Measurements from ENCODE around the gene FOXN3. TPM values are rescaled to one million over a fixed set of nuclear protein-coding genes. Genes with fewer than 3 reads are reported as not detected.

Gene FOXN3
- polyA plus RNA-seq, 3 donors: 38.7 to 57.4 (median 42.0) TPM

- H3K79me2 ChIP-seq (ENCODE audit: insufficient read depth, low read length): peaks cover 77% of the 10 kb centered on the region
- no peak overlapping the region for H3K4me3 ChIP-seq (replicated peaks in 1 of 3; ENCODE audit: low read depth in 2 of 3, low read length in 3 of 3)
- Mint-ChIP-seq H3K4me1 (peaks cover 12% of the 10 kb centered on the region), H3K27ac (peak overlapping the region in 1 of 7 donors; percentile 16), H3K4me3 (no peak overlapping the region), H3K36me3 (peaks cover 29 to 46% of the 10 kb centered on the region in 2 donors), H3K27me3 (ENCODE audit: low read depth in 3 of 3) (no peaks in the 10 kb centered on the region), H3K9me3 (peaks cover 0 to 3% (median 0%) of the 10 kb centered on the region in 7 donors)
- peaks cover 8 to 51% of the 10 kb centered on the region in 2 donors for H3K36me3 ChIP-seq (replicated peaks in 1 of 2; ENCODE audit: control insufficient read depth in 1 of 2, insufficient read depth in 2 of 2, low read length in 2 of 2)
- no peak overlapping the region for H3K4me2 ChIP-seq (replicated peaks; ENCODE audit: extremely low read depth, low read length, poor library complexity, severe bottlenecking)
- H3K9me3 ChIP-seq (replicated peaks in 1 of 2; ENCODE audit: control insufficient read depth in 1 of 2, insufficient read depth in 1 of 2, low read length in 2 of 2): no peaks in the 10 kb centered on the region
- intact Hi-C loops (cut with micrococcal nuclease): no loop called here
- TF ChIP-seq CTCF (IDR thresholded peaks at IDR 0.05): no peak
- no peak overlapping the region for H3K9ac ChIP-seq (ENCODE audit: insufficient read depth, low read length, poor library complexity, severe bottlenecking)
- H4K20me1 ChIP-seq (ENCODE audit: insufficient read depth, low read length): peaks cover 89% of the 10 kb centered on the region
- no peaks in the 10 kb centered on the region for H3K4me1 ChIP-seq (ENCODE audit: control insufficient read depth in 1 of 2, insufficient read depth in 2 of 2, low read length in 2 of 2)
- no peak for DNase-seq
- no peaks in the 10 kb centered on the region for H3K27me3 ChIP-seq (ENCODE audit: control insufficient read depth in 2 of 2, insufficient read depth in 2 of 2, low read length in 2 of 2)
- peak overlapping the region in 1 of 2 donors; percentile 37 for H3K27ac ChIP-seq (ENCODE audit: low read depth in 1 of 2, low read length in 2 of 2)
- H2AFZ ChIP-seq (ENCODE audit: insufficient read depth, low read depth, low read length, poor library complexity, severe bottlenecking): no peak overlapping the region
- WGBS (ENCODE audit: insufficient coverage): 97% methylated on average over 6 of the region's 11 CpGs
These were observed 86.6 kb downstream of the FOXN3 start for GRCh38 chr14:89330236-89331002.

DNA sequence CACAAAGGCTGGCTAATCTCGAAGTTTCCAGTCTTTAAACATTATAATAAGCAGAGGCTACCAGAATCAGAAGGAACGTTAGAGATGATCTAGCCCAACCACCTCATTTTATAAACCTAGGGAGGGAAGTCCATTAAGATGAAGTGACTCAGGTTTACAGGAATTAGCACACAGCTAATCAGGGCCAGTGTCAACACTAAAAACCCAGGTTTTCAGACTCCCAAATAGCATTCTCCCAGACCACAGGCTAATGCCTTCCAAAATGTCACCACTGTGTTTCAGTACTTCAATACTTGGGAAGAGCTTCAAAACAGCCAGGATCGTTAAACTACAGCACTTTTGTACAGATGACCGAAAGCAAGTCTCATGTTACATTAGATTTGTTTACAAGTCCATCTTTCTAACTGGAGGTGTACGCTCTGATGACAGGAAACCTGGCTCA, 89.2 kb downstream of the FOXN3 start:
- Mint-ChIP-seq H3K27ac (peak overlapping the region in 1 of 7 donors; percentile 47), H3K4me3 (no peak overlapping the region), H3K27me3 (ENCODE audit: low read depth in 3 of 3) (no peaks in the 10 kb centered on the region), H3K4me1 (peaks cover 14% of the 10 kb centered on the region), H3K36me3 (peaks cover 30 to 46% of the 10 kb centered on the region in 2 donors), H3K9me3 (peaks cover 0 to 3% (median 0%) of the 10 kb centered on the region in 7 donors)
- Histone ChIP-seq H3K9me3 (replicated peaks in 1 of 2; ENCODE audit: control insufficient read depth in 1 of 2, insufficient read depth in 1 of 2, low read length in 2 of 2) (no peaks in the 10 kb centered on the region), H3K36me3 (replicated peaks in 1 of 2; ENCODE audit: control insufficient read depth in 1 of 2, insufficient read depth in 2 of 2, low read length in 2 of 2) (peaks cover 9 to 68% of the 10 kb centered on the region in 2 donors), H3K79me2 (ENCODE audit: insufficient read depth, low read length) (peaks cover 94% of the 10 kb centered on the region), H3K4me3 (replicated peaks in 1 of 3; ENCODE audit: low read depth in 2 of 3, low read length in 3 of 3) (no peak overlapping the region), H3K27me3 (ENCODE audit: control insufficient read depth in 2 of 2, insufficient read depth in 2 of 2, low read length in 2 of 2) (no peaks in the 10 kb centered on the region), H3K9ac (ENCODE audit: insufficient read depth, low read length, poor library complexity, severe bottlenecking) (no peak overlapping the region), H4K20me1 (ENCODE audit: insufficient read depth, low read length) (peaks cover 97% of the 10 kb centered on the region), H3K4me1 (ENCODE audit: control insufficient read depth in 1 of 2, insufficient read depth in 2 of 2, low read length in 2 of 2) (no peaks in the 10 kb centered on the region), H3K4me2 (replicated peaks; ENCODE audit: extremely low read depth, low read length, poor library complexity, severe bottlenecking) (no peak overlapping the region), H3K27ac (ENCODE audit: low read depth in 1 of 2, low read length in 2 of 2) (peak overlapping the region in 1 of 2 donors; percentile 11), H2AFZ (ENCODE audit: insufficient read depth, low read depth, low read length, poor library complexity, severe bottlenecking) (no peak overlapping the region)
- TF ChIP-seq CTCF (IDR thresholded peaks at IDR 0.05): no peak
- intact Hi-C loops (cut with micrococcal nuclease): no loop called here
- DNase-seq: no peak
- 100% methylated on average over 1 of the region's 5 CpGs for WGBS (ENCODE audit: insufficient coverage)

Data from CD14-positive monocyte (primary cell).